Body of pancreas (tissue), 4 donors: ENCODE measurements around the gene ZKSCAN4. TPM values are rescaled to one million over a fixed set of nuclear protein-coding genes. Genes with fewer than 3 reads are reported as not detected.

Source experiments
- ATAC-seq: fragments of 150-250 bp; one replicate; pipeline ENCODE4 v1.9.1; 2016
- DNase-seq, 4 donors: peaks; one replicate each; pipeline ENCODE4 v3.0.0-alpha.2; 2019
- H3K27ac ChIP-seq, 4 donors: fragments of 200-600 bp; sonication (generic); 1 replicate in 3 of 4; 2 replicates in 1 of 4; pipeline versions ENCODE4 v1.5.1 to v1.6.1; 2016 to 2019; ENCODE audit warnings: mild to moderate bottlenecking in 1 of 4, mixed read lengths in 1 of 4, moderate library complexity in 1 of 4
- H3K27me3 ChIP-seq, 2 donors: fragments of 200-600 bp; sonication (generic); one replicate each; pipeline ENCODE4 v1.6.0; 2016; ENCODE audit warnings: mild to moderate bottlenecking in 1 of 2
- H3K36me3 ChIP-seq, 2 donors: fragments of 200-600 bp; sonication (generic); replicated peaks in 1 of 2; 2 replicates each; pipeline ENCODE4 v1.5.1; 2016; ENCODE audit warnings: low read depth in 2 of 2; ENCODE audit not compliant: insufficient read depth in 1 of 2
- H3K4me1 ChIP-seq: fragments of 200-600 bp; sonication (generic); one replicate; pipeline ENCODE4 v1.6.0; 2016
- H3K4me3 ChIP-seq, 2 donors: fragments of 200-600 bp; sonication (generic); 1 replicate in 1 of 2; 2 replicates in 1 of 2; pipeline ENCODE4 v1.5.1; 2016 to 2019
- H3K9me3 ChIP-seq, 3 donors: fragments of 200-600 bp; sonication (generic); 1 replicate in 2 of 3; 2 replicates in 1 of 3; pipeline ENCODE4 v1.5.1; 2016
- CTCF ChIP-seq, 7 experiments: fragments of 450-650 bp in 4 of 7; fragments of 200-600 bp in 3 of 7; sonication (generic) in 3 of 7; IDR thresholded peaks; one replicate each; pipeline ENCODE4 v1.5.1; 2016 to 2019; ENCODE audit warnings: antibody characterized with exemption in 7 of 7
- POLR2A ChIP-seq, 3 donors: fragments of 450-650 bp; IDR thresholded peaks; one replicate each; pipeline ENCODE4 v1.6.1; 2016; ENCODE audit warnings: antibody characterized with exemption in 3 of 3, mild to moderate bottlenecking in 2 of 3
- WGBS, 2 donors: methylation state at CpG; one replicate each; pipeline ENCODE4 v1.1.5; 2017; 5-methylcytosine and 5-hydroxymethylcytosine counted together
- intact Hi-C: fragments of 100-400 bp; cut with DNase I; formaldehyde crosslinking; loops from one replicate; pipeline ENCODE4 v1.15.1; 2023
- total RNA-seq, 2 donors: library from RNA; depleted of rRNA; stranded (reverse); fragments of >200 nt; gene quantifications; one replicate each; pipeline ENCODE4 v1.1.0, GENCODE V29; 2016

The ZKSCAN4 gene
- total RNA-seq, 2 donors from 2014 or later = 2.3 to 2.6 TPM

- WGBS, 2 donors = 33 to 34% methylated on average over 6 of the region's 6 CpGs
- TF ChIP-seq CTCF (IDR thresholded peaks at IDR 0.05) = no peak
- no peak for TF ChIP-seq POLR2A (IDR thresholded peaks at IDR 0.05)
- ATAC-seq (no peak), DNase-seq (no peak)
- Histone ChIP-seq H3K27ac (no peak overlapping the region), H3K4me3 (no peak overlapping the region), H3K4me1 (peaks cover 17% of the 10 kb centered on the region), H3K27me3 (no peaks in the 10 kb centered on the region), H3K36me3 (no peaks in the 10 kb centered on the region), H3K9me3 (no peaks in the 10 kb centered on the region)
- intact Hi-C loops = no loop called here
These were observed 31.6 kb downstream of the ZKSCAN4 start for GRCh38 chr6:28220257-28221133.

GRCh38 chr6:28218312-28219248 is 33.5 kb downstream of the ZKSCAN4 start:
- Histone ChIP-seq H3K4me1 (peaks cover 13% of the 10 kb centered on the region), H3K36me3 (no peaks in the 10 kb centered on the region), H3K27ac (peak overlapping the region in 3 of 4 donors; percentile 33 to 68 (median 34)), H3K9me3 (no peaks in the 10 kb centered on the region), H3K4me3 (peak overlapping the region; percentile 3 to 68), H3K27me3 (no peaks in the 10 kb centered on the region)
- TF ChIP-seq CTCF (IDR thresholded peaks at IDR 0.05) (no peak), POLR2A (IDR thresholded peaks at IDR 0.05) (peak in 2 of 3 donors; percentile 45 to 51)
- DNase-seq (peak; percentile 69 to 78 (median 72)), ATAC-seq (peak; percentile 89)
- intact Hi-C loops = no loop called here
- WGBS, 2 donors = 8 to 20% methylated on average over 28 to 56 of the region's 56 CpGs

GRCh38 chr6:28217890-28218289 is 34.2 kb downstream of the ZKSCAN4 start:
- H3K9me3 ChIP-seq = no peaks in the 10 kb centered on the region
- no peak overlapping the region for H3K27ac ChIP-seq
- H3K36me3 ChIP-seq = no peaks in the 10 kb centered on the region
- no peak for TF ChIP-seq CTCF (IDR thresholded peaks at IDR 0.05)
- TF ChIP-seq POLR2A (IDR thresholded peaks at IDR 0.05) = no peak
- no peak overlapping the region for H3K4me3 ChIP-seq
- H3K27me3 ChIP-seq = no peaks in the 10 kb centered on the region
- DNase-seq (no peak), ATAC-seq (no peak)
- intact Hi-C loops = no loop called here
- peaks cover 16% of the 10 kb centered on the region for H3K4me1 ChIP-seq
- WGBS, 2 donors = 92 to 95% methylated on average over 12 of the region's 12 CpGs

- no peaks in the 10 kb centered on the region for H3K36me3 ChIP-seq
- no peak for DNase-seq
- WGBS, 2 donors = 23 to 38% methylated on average over 8 of the region's 8 CpGs
- no peak overlapping the region for H3K4me3 ChIP-seq
- no peak overlapping the region for H3K27ac ChIP-seq
- TF ChIP-seq POLR2A (IDR thresholded peaks at IDR 0.05) = no peak
- no peak for TF ChIP-seq CTCF (IDR thresholded peaks at IDR 0.05)
- H3K4me1 ChIP-seq = peaks cover 20% of the 10 kb centered on the region
- H3K9me3 ChIP-seq = no peaks in the 10 kb centered on the region
- intact Hi-C loops = no loop called here
- ATAC-seq = no peak
- peaks cover 0 to 4% of the 10 kb centered on the region in 2 donors for H3K27me3 ChIP-seq
These were observed 36.6 kb downstream of the ZKSCAN4 start for GRCh38 chr6:28215425-28215824.
